Kidney epithelial cell (primary cell): ENCODE measurements around the gene SMIM36. TPM values are rescaled to one million over a fixed set of nuclear protein-coding genes. Genes with fewer than 3 reads are reported as not detected.
"Not testable (repeated sequence)": the region's sequence is repeated elsewhere in the genome, so short reads cannot be mapped to it uniquely, and the experiment has no call there.

Experiments used
- DNase-seq: peaks from one replicate; pipeline ENCODE4 v3.0.0-alpha.2; 2010; ENCODE audit warnings: low read depth
- H3K27me3 ChIP-seq: 2 replicates; pipeline ENCODE4 v1.6.0; 2011; ENCODE audit warnings: low read length; ENCODE audit not compliant: control insufficient read depth, insufficient read depth
- H3K36me3 ChIP-seq: 2 replicates; pipeline ENCODE4 v1.5.1; 2011; ENCODE audit warnings: low read length; ENCODE audit not compliant: control insufficient read depth, insufficient read depth
- H3K4me3 ChIP-seq: 2 replicates; pipeline ENCODE4 v1.5.1; 2011; ENCODE audit warnings: low read depth, mild to moderate bottlenecking, control low read depth, low read length
- CTCF ChIP-seq: IDR thresholded peaks from 2 replicates; pipeline ENCODE4 v1.5.1; 2011; ENCODE audit warnings: mild to moderate bottlenecking, moderate library complexity, low read length, control low read depth, inconsistent platforms; ENCODE audit not compliant: insufficient read depth, poor library complexity, severe bottlenecking
- total RNA-seq: library from RNA; depleted of rRNA; stranded (reverse); fragments of >200 nt; gene quantifications from 2 replicates; pipeline ENCODE4 v1.2.3, GENCODE V29; 2015

SMIM36 gene
- total RNA-seq, 1 donor from 2014 or later, result not detected

- TF ChIP-seq CTCF, result no peak
- no peak for DNase-seq
- no peak overlapping the region for H3K4me3 ChIP-seq
- H3K36me3 ChIP-seq, result no peaks in the 10 kb centered on the region
- no peaks in the 10 kb centered on the region for H3K27me3 ChIP-seq
These were observed 59.5 kb downstream of the SMIM36 start for GRCh38 chr17:55451758-55452138.

- H3K27me3 ChIP-seq, result no peaks in the 10 kb centered on the region
- H3K36me3 ChIP-seq, result no peaks in the 10 kb centered on the region
- no peak for TF ChIP-seq CTCF
- no peak overlapping the region for H3K4me3 ChIP-seq
- no peak for DNase-seq
These were observed 60.0 kb downstream of the SMIM36 start for GRCh38 chr17:55451203-55451641.

- no peaks in the 10 kb centered on the region for H3K27me3 ChIP-seq
These were observed 60.9 kb downstream of the SMIM36 start for GRCh38 chr17:55450232-55450825.

GRCh38 chr17:55448681-55449080, 62.6 kb downstream of the SMIM36 start:
- H3K27me3 ChIP-seq, result no peaks in the 10 kb centered on the region
- no peak for TF ChIP-seq CTCF
- H3K36me3 ChIP-seq, result no peaks in the 10 kb centered on the region
- H3K4me3 ChIP-seq, result no peak overlapping the region
- no peak for DNase-seq

More at GRCh38 chr17:55450232-55450825, 60.9 kb downstream of the SMIM36 start:
- no peaks in the 10 kb centered on the region for H3K36me3 ChIP-seq
- TF ChIP-seq CTCF, result no peak
- no peak for DNase-seq
- H3K4me3 ChIP-seq, result no peak overlapping the region

- no peaks in the 10 kb centered on the region for H3K36me3 ChIP-seq
- no peak for DNase-seq
- no peak for TF ChIP-seq CTCF
- H3K27me3 ChIP-seq, result no peaks in the 10 kb centered on the region
- no peak overlapping the region for H3K4me3 ChIP-seq
These were observed 64.6 kb downstream of the SMIM36 start for GRCh38 chr17:55446581-55447205.

- H3K4me3 ChIP-seq, H3K36me3 ChIP-seq, H3K27me3 ChIP-seq, DNase-seq: not testable (repeated sequence)
These were observed 65.2 kb downstream of the SMIM36 start for GRCh38 chr17:55446004-55446403.
